NCI-H526 (cell line): ENCODE results near the gene CDPF1.
"Not testable (repeated sequence)": the region's sequence is repeated elsewhere in the genome, so short reads cannot be mapped to it uniquely, and the experiment has no call there.

Experiments
- DNase-seq, 2 experiments: peaks; one replicate each; lab custom pipeline; 2025; lab: John Stamatoyannopoulos, UW

Gene CDPF1

GRCh38 chr22:46224898-46225290 lies 25.2 kb downstream of the CDPF1 start:
- no peak for DNase-seq

- no peak for DNase-seq
Observed at GRCh38 chr22:46224044-46224897, 25.8 kb downstream of the CDPF1 start.

GRCh38 chr22:46220921-46221320 lies 29.2 kb downstream of the CDPF1 start:
- DNase-seq: no peak

- no peak for DNase-seq
Observed at GRCh38 chr22:46219636-46220035, 30.5 kb downstream of the CDPF1 start.

- DNase-seq: no peak
Observed at GRCh38 chr22:46214616-46215015, 35.5 kb downstream of the CDPF1 start.

GRCh38 chr22:46214149-46214548 lies 35.9 kb downstream of the CDPF1 start:
- no peak for DNase-seq

GRCh38 chr22:46213052-46213451 lies 37.0 kb downstream of the CDPF1 start:
- no peak for DNase-seq

- DNase-seq: no peak
Observed at GRCh38 chr22:46212195-46212594, 37.9 kb downstream of the CDPF1 start.

GRCh38 chr22:46209262-46209661 lies 40.8 kb downstream of the CDPF1 start:
- no peak for DNase-seq

GRCh38 chr22:46203601-46203980 lies 46.5 kb downstream of the CDPF1 start:
- DNase-seq: no peak

- DNase-seq: no peak
Observed at GRCh38 chr22:46202897-46203600, 47.0 kb downstream of the CDPF1 start.

- DNase-seq: peak in 1 of 2 experiments; percentile 1
Observed at GRCh38 chr22:46201059-46201757, 48.9 kb downstream of the CDPF1 start.

GRCh38 chr22:46198806-46199205 lies 51.3 kb downstream of the CDPF1 start:
- not testable (repeated sequence) for DNase-seq

GRCh38 chr22:46198274-46198673 lies 51.8 kb downstream of the CDPF1 start:
- no peak for DNase-seq

GRCh38 chr22:46196278-46196677 lies 53.8 kb downstream of the CDPF1 start:
- DNase-seq: no peak

- no peak for DNase-seq
Observed at GRCh38 chr22:46195487-46196165, 54.5 kb downstream of the CDPF1 start.
